GM12891 (cell line): Measurements from ENCODE around the gene RPS5.

ENCODE experiments used
- PAX5 ChIP-seq: IDR thresholded peaks from 2 replicates; pipeline ENCODE4 v1.6.1; 2011; ENCODE audit warnings: low read length, moderate library complexity, mild to moderate bottlenecking; ENCODE audit not compliant: insufficient read depth, severe bottlenecking
- POLR2A ChIP-seq: IDR thresholded peaks from 2 replicates; pipeline ENCODE4 v1.6.1; 2011; ENCODE audit warnings: low read depth, low read length, control low read depth
- POLR2AphosphoS5 ChIP-seq: IDR thresholded peaks from 2 replicates; pipeline ENCODE4 v1.6.1; 2011; ENCODE audit warnings: low read depth, low read length, control low read depth
- SPI1 ChIP-seq: IDR thresholded peaks from 2 replicates; pipeline ENCODE4 v1.6.1; 2011; ENCODE audit warnings: low read depth, low read length, control low read depth
- TAF1 ChIP-seq: IDR thresholded peaks from 2 replicates; pipeline ENCODE4 v1.6.1; 2011; ENCODE audit warnings: low read depth, low read length, control low read depth

DNA sequence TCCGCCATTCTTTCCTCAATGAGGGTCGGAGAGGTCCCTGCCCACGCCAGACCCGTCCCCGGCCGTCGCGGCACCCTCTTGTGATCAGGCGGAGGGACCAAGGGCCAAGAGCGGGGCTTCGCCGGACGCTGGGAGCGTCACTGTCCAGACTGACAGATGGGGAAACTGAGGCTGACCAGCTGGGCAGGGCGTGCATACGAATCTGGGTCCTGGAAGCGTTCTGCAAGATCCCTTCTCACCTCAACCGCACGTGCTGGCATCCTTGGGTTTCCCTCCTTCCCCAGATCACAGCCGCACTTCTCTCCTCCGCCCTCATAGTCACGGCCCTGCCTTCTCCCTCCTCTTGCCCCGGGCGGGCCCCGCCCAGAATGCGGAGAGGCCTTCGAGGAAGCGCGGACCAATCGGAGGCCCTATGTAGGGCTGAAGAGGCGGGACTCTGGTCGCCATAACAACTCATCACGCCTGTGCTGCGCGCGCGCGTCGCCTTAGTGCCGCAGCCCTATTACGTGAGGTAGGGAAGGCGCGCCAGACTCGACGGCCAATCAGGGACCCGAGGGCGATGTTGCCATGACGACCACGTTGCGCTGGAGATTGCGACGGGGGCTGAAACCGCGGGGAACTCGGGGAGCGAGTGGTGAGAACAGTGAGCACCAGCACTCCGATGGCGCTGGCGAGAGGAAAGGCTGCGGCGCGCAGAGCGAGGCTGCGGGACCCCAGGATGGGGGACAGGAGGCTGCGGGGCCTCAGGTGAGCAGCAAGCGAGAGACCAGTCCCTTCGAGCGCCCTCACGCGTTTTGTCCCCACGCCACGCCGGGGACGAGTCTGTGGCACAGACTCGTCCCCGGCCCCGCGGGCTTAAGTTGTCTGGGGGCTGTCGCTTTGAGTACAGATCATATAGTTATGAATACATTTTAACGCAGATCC lies 14.1 kb downstream of the RPS5 start:
- peak; percentile 96 for TF ChIP-seq TAF1
- peak; percentile 95 for TF ChIP-seq POLR2AphosphoS5
- peak; percentile 94 for TF ChIP-seq POLR2A
- no peak for TF ChIP-seq PAX5
- TF ChIP-seq SPI1 = no peak; the same call in 1 of the 2 replicates
